Skeletal muscle tissue (tissue), 4 donors: ENCODE data around the gene DGCR2. TPM values are rescaled to one million over a fixed set of nuclear protein-coding genes. Genes with fewer than 3 reads are reported as not detected.
"Not testable (repeated sequence)": the region's sequence is repeated elsewhere in the genome, so short reads cannot be mapped to it uniquely, and the experiment has no call there.

Experiments used
- H3K27ac ChIP-seq: one replicate; pipeline ENCODE4 v1.7.0; 2013; ENCODE audit warnings: mild to moderate bottlenecking, low read depth, low read length, inconsistent platforms
- H3K27me3 ChIP-seq, 3 donors: one replicate each; pipeline ENCODE4 v1.7.0; 2013; ENCODE audit warnings: low read length in 3 of 3; ENCODE audit not compliant: control insufficient read depth in 3 of 3, insufficient read depth in 3 of 3
- H3K36me3 ChIP-seq, 3 donors: one replicate each; pipeline ENCODE4 v1.7.0; 2013; ENCODE audit warnings: low read length in 3 of 3; ENCODE audit not compliant: control insufficient read depth in 3 of 3, insufficient read depth in 3 of 3
- H3K4me1 ChIP-seq, 3 donors: one replicate each; pipeline ENCODE4 v1.7.0; 2013; ENCODE audit warnings: low read length in 3 of 3, mild to moderate bottlenecking in 3 of 3; ENCODE audit not compliant: control insufficient read depth in 3 of 3, insufficient read depth in 3 of 3
- H3K4me3 ChIP-seq, 3 donors: one replicate each; pipeline ENCODE4 v1.7.0; 2013; ENCODE audit warnings: low read length in 3 of 3
- H3K9ac ChIP-seq, 3 donors: one replicate each; pipeline ENCODE4 v1.7.0; 2013; ENCODE audit warnings: low read length in 3 of 3, mild to moderate bottlenecking in 3 of 3, moderate library complexity in 2 of 3, low read depth in 1 of 3
- H3K9me3 ChIP-seq, 3 donors: one replicate each; pipeline ENCODE4 v1.7.0; 2013; ENCODE audit warnings: low read length in 3 of 3; ENCODE audit not compliant: control insufficient read depth in 3 of 3
- total RNA-seq: library from RNA; depleted of rRNA; stranded (reverse); fragments of >200 nt; gene quantifications from one replicate; pipeline ENCODE4 v1.2.3, GENCODE V29; 2014
- donor health status: Osteomylitis.

DGCR2 gene
- total RNA-seq, 1 donor from 2014 or later: 41.8 TPM

DNA sequence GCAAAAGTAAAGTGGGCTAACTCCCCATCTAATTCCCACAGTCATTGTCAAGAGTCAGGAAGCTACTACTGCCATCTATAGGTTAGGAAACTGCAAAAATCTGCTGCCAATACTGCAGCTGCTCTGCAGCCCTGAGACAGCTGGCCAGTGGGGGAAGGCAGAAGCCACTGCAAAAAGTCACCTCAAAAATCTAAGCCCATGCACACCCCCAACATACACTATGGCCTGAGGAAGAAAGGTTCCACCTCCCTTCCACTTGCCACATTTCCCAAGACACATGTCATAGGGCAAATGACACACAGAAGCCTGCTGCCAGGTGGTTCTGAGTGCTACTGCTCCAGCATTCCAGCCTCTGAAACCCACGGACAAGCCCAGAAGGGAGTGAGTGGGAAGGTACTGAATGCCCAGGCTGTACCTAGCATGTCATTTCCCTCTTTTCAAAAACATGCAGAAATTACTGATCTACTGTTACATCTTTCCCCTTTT lies 36.9 kb downstream of the DGCR2 start:
- H3K27ac ChIP-seq: peak overlapping the region; percentile 33
- H3K9me3 ChIP-seq: no peaks in the 10 kb centered on the region
- peaks cover 8 to 20% (median 12%) of the 10 kb centered on the region in 3 donors for H3K36me3 ChIP-seq
- H3K4me3 ChIP-seq: no peak overlapping the region
- peaks cover 12 to 30% (median 20%) of the 10 kb centered on the region in 3 donors for H3K4me1 ChIP-seq
- peak overlapping the region in 1 of 3 donors; percentile 26 for H3K9ac ChIP-seq
- no peaks in the 10 kb centered on the region for H3K27me3 ChIP-seq

DNA sequence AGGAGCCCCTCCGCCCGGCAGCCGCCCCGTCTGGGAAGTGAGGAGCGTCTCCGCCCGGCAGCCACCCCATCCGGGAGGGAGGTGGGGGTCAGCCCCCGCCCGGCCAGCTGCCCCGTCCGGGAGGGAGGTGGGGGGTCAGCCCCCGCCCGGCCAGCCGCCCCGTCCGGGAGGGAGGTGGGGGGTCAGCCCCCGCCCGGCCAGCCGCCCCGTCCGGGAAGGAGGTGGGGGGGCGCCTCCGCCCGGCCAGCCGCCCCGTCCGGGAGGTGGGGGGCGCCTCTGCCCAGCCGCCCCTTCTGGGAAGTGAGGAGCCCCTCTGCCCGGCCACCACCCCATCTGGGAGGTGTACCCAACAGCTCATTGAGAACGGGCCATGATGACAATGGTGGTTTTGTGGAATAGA lies 37.6 kb downstream of the DGCR2 start:
- not testable (repeated sequence) for H3K9ac ChIP-seq, H3K27me3 ChIP-seq, H3K4me3 ChIP-seq, H3K9me3 ChIP-seq, H3K27ac ChIP-seq
- Histone ChIP-seq H3K36me3 (peaks cover 8 to 26% (median 15%) of the 10 kb centered on the region in 3 donors), H3K4me1 (peaks cover 12 to 30% (median 20%) of the 10 kb centered on the region in 3 donors)

DNA sequence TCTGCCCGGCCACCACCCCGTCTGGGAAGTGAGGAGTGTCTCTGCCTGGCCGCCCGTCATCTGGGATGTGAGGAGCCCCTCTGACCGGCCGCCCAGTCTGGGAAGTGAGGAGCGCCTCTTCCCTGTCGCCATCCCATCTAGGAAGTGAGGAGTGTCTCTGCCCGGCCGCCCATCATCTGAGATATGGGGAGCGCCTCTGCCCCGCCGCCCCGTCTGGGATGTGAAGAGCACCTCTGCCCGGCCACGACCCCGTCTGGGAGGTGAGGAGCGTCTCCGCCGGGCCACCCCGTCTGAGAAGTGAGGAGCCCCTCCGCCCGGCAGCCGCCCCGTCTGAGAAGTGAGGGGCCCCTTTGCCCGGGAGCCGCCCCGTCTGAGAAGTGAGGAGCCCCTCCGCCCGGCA lies 38.1 kb downstream of the DGCR2 start:
- H3K9ac ChIP-seq, H3K27me3 ChIP-seq, H3K4me3 ChIP-seq, H3K9me3 ChIP-seq, H3K27ac ChIP-seq: not testable (repeated sequence)
- peaks cover 8 to 24% (median 12%) of the 10 kb centered on the region in 3 donors for H3K36me3 ChIP-seq
- peaks cover 12 to 30% (median 20%) of the 10 kb centered on the region in 3 donors for H3K4me1 ChIP-seq

DNA sequence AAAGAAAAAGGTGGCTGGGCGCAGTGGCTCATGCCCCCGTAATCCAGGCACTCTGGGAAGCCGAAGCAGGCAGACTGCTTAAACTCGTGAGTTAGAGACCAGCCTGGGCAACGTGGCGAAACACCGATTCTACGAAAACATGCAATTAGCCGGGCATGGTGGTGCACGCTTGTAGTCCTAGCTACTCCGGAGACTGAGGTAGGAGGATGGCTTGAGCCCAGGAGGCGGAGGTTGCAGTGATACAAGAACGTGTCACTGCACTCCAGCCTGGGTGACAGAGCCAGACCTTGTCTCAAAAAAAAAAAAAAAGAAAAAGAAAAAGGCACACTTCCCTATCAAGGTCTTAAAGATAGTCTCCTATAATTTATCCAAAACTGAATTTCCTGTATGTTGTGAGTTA lies 39.4 kb downstream of the DGCR2 start:
- peaks cover 12 to 25% (median 19%) of the 10 kb centered on the region in 3 donors for H3K4me1 ChIP-seq
- no peak overlapping the region for H3K4me3 ChIP-seq
- H3K36me3 ChIP-seq: peaks cover 5 to 15% (median 6%) of the 10 kb centered on the region in 3 donors
- H3K27ac ChIP-seq: no peak overlapping the region
- H3K27me3 ChIP-seq: no peaks in the 10 kb centered on the region
- no peak overlapping the region for H3K9ac ChIP-seq
- H3K9me3 ChIP-seq: no peaks in the 10 kb centered on the region

DNA sequence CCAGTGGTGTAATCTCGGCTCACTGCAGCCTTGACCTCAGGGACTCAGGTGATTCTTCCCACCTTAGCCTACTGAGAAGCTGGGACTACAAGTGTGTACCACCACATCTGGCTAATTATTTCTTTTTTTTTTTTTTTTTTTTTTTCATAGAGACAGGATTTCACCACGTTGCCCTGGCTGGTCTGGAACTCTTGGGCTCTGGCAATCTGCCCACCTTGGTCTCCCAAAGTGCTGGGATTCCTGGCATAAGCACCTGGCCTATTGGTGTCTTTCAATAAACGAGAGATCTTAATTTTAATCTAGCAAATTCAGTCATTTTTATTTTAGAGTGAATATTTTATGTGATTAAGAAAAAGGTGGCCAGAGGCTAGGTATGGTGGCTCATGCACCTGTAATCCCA lies 40.1 kb downstream of the DGCR2 start:
- peaks cover 8 to 18% (median 14%) of the 10 kb centered on the region in 3 donors for H3K4me1 ChIP-seq
- no peak overlapping the region for H3K4me3 ChIP-seq
- H3K36me3 ChIP-seq: peaks cover 5 to 13% (median 6%) of the 10 kb centered on the region in 3 donors
- no peaks in the 10 kb centered on the region for H3K9me3 ChIP-seq
- no peak overlapping the region for H3K9ac ChIP-seq
- no peaks in the 10 kb centered on the region for H3K27me3 ChIP-seq
- no peak overlapping the region for H3K27ac ChIP-seq

DNA sequence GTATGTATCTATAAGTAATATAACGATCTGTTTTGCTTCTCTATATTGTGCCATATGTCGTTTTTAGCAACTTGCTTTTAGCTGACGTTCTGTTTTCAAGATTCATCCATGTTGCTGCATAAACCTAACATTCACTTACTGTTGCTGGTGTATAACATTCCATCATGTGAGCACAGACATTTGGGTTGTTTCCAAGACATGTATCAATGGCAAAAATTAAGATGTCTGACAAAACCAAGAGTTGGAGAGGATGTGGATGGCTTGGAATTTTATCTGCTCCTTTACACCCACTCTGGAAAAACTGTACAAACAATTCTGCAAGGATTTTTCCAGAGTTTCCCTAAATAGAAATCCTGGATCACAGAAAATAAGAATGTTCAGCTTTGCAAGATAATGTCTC lies 40.9 kb downstream of the DGCR2 start:
- peaks cover 7 to 10% (median 9%) of the 10 kb centered on the region in 3 donors for H3K4me1 ChIP-seq
- no peak overlapping the region for H3K4me3 ChIP-seq
- no peaks in the 10 kb centered on the region for H3K9me3 ChIP-seq
- peaks cover 5 to 13% (median 6%) of the 10 kb centered on the region in 3 donors for H3K36me3 ChIP-seq
- no peak overlapping the region for H3K27ac ChIP-seq
- H3K9ac ChIP-seq: no peak overlapping the region
- no peaks in the 10 kb centered on the region for H3K27me3 ChIP-seq

DNA sequence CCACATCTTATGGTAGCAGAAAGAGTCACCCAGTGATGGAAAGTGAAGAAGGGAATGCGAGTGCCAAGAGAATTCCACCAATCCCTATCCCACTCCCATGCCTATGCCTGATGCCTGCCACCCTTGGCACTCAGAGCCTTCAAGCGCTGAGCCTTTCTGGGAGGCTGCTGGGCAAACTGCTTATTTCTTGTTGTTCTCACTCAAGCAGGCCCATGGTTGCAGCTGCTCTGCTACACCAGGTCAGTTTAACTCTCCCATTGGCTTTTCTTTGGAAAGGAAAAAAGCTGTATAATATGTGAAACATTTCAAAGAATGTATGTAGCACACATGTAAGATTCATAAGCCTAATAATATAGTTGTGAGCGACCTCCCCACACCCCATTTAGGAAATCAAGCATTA lies 41.4 kb downstream of the DGCR2 start:
- Histone ChIP-seq H3K27ac (no peak overlapping the region), H3K4me1 (peaks cover 7 to 9% (median 8%) of the 10 kb centered on the region in 3 donors), H3K36me3 (peaks cover 5 to 13% (median 6%) of the 10 kb centered on the region in 3 donors), H3K27me3 (no peaks in the 10 kb centered on the region), H3K9ac (no peak overlapping the region), H3K9me3 (no peaks in the 10 kb centered on the region), H3K4me3 (no peak overlapping the region)

DNA sequence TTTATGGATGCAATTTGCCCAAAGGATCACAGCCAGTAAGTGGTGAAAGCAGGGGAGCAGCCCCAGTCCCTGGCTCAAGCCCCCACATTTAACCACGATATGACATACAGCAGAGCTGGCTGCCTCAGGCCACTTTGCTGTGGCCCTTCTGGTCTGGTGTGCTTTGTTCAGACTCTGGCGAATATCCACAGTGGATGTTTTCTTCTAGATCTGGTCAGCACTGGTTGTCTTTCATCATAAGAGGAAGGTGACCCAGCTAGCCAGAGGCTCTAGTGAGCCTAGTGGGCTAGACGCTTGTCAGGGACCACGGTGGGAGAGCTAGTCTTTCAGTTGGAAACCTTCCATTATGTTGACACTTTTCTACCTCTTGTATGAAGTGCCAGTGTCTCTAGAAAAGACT lies 42.5 kb downstream of the DGCR2 start:
- Histone ChIP-seq H3K27me3 (no peaks in the 10 kb centered on the region), H3K9ac (no peak overlapping the region), H3K4me1 (no peaks in the 10 kb centered on the region), H3K4me3 (no peak overlapping the region), H3K9me3 (no peaks in the 10 kb centered on the region), H3K27ac (no peak overlapping the region), H3K36me3 (peaks cover 5 to 13% (median 6%) of the 10 kb centered on the region in 3 donors)

DNA sequence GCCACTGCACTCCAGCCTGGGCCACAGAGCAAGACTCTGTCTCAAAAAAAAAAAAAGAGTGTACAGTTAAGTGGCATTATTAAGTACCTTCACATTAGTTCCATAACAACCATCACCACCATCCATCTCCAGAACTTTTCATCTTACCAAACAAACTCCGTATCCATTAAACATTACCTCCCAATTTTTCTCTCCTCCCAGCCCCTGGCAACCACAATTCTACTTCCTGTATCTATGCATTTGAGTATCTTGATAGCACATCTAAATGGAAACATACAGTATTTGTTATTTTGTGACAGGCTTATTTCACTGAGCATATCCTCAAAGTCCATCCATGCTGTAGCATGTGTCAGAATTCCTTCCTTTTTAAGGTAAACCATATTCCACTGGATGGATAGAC lies 46.8 kb downstream of the DGCR2 start:
- no peak overlapping the region for H3K9ac ChIP-seq
- H3K4me1 ChIP-seq: peaks cover 0 to 2% (median 0%) of the 10 kb centered on the region in 3 donors
- H3K27me3 ChIP-seq: no peaks in the 10 kb centered on the region
- H3K4me3 ChIP-seq: no peak overlapping the region
- H3K36me3 ChIP-seq: peaks cover 4 to 13% (median 11%) of the 10 kb centered on the region in 3 donors
- H3K9me3 ChIP-seq: no peaks in the 10 kb centered on the region
- H3K27ac ChIP-seq: no peak overlapping the region

DNA sequence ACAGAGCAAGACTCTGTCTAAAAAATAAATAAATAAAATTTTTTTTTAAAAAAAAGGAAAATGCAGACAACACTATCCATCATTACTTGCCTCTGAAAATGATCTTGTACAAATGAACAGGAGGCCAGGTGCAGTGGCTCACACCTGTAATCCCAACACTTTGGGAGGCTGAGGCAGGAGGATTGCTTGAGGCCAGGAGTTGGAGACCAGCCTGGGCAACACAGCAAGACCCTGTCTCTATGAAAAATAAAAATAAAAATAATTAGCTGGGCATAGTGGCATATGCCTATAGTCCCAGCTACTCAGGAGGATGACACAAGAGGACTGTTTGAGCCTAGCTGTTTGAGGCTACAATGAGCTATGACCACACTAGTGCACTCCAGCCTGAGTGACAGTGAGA lies 49.4 kb downstream of the DGCR2 start:
- not testable (repeated sequence) for H3K9ac ChIP-seq, H3K4me3 ChIP-seq, H3K27me3 ChIP-seq, H3K4me1 ChIP-seq, H3K27ac ChIP-seq, H3K9me3 ChIP-seq
- H3K36me3 ChIP-seq: peaks cover 14 to 22% (median 16%) of the 10 kb centered on the region in 3 donors
